ENCODE data around the gene IFT20.
"Not testable (repeated sequence)": the region's sequence is repeated elsewhere in the genome, so short reads cannot be mapped to it uniquely, and the experiment has no call there.

Gene IFT20

GRCh38 chr17:28364665-28365363, 29.5 kb upstream of the IFT20 start, which contains the start of gene SEBOX:
SEBOX (minus strand) TSS chr17:28365199; CDS start chr17:28365151, 48 bp downstream.
- no peak for DNase-seq (ENCODE audit: low read depth, low spot score)

DNA sequence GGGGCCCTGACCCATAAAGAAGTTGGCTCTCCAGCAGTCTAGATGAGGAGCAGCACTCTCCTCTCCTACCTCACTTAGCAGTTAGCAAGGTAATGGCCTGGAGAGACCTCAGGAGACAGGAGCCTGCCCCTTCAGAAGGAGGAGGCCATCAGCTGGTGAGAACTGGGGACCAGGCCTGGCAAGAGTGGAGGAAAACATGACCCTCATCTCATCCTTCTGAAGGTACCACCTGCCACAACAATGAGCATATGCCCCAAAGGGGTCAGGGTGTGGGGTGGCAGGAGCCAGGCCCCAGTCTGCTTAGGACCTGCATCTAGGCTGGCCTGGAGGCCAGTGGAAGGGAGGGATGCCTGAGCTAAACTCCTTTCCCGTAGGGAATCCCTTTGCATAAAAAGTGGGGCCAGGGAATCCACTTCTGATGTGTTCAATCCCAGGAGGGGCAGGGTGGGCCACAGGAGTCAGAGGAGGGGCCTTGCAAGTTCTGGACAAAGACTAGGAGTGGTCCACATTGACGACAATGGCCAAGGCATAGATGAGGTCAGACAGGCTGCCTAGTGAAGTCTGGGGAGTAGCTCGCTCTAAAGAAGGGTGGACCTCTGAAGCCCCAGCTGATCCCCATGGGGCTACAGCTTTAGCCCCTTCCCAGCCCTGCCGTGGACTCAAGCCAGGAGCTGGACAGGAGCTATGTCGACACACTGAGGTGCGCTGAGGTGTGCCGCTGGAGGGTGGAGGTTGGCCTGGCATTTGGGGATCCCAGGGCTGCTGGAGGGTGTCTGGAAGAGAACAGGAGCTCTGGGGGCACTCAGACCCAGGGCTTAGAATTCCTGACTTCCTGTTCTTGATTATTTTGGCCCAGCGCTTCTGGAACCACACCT, 28.7 kb upstream of the IFT20 start:
- no peak for DNase-seq (ENCODE audit: low read depth, low spot score)

DNA sequence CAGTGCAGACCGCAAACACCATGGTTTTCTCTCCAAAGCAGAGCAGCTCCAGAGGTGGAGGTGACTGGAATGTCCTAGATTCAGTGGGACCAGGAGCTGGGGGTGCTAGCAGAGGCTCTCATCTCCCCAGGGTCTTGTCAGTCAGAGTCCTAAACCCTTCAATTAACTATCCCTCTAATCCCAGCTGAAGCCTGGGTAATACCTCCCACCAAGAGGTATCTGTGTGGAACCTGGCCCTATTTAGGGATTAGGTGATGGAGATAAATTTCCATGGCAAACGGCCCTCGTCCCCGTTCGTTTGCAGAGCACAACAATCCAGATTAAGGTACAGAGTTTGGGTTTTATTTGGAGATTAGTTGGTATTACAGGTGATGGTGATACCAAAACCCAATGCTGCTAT, 27.9 kb upstream of the IFT20 start:
- DNase-seq (ENCODE audit: low read depth, low spot score): no peak

DNA sequence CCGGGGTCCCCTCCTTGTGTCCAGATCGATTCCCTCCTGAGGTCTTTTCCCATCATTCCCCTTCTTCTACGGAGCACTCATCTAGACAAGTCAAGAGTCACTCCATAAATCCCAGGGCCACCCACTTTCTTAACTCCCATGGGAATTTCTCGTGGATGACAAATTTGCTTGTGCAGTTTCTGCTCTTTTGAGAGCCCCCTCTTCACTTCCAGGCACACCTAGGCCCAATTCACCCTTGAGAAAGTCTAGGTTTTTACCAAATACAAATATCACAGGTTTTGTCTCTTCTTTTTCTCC, 22.6 kb upstream of the IFT20 start:
- no peak for DNase-seq (ENCODE audit: low read depth, low spot score)

DNA sequence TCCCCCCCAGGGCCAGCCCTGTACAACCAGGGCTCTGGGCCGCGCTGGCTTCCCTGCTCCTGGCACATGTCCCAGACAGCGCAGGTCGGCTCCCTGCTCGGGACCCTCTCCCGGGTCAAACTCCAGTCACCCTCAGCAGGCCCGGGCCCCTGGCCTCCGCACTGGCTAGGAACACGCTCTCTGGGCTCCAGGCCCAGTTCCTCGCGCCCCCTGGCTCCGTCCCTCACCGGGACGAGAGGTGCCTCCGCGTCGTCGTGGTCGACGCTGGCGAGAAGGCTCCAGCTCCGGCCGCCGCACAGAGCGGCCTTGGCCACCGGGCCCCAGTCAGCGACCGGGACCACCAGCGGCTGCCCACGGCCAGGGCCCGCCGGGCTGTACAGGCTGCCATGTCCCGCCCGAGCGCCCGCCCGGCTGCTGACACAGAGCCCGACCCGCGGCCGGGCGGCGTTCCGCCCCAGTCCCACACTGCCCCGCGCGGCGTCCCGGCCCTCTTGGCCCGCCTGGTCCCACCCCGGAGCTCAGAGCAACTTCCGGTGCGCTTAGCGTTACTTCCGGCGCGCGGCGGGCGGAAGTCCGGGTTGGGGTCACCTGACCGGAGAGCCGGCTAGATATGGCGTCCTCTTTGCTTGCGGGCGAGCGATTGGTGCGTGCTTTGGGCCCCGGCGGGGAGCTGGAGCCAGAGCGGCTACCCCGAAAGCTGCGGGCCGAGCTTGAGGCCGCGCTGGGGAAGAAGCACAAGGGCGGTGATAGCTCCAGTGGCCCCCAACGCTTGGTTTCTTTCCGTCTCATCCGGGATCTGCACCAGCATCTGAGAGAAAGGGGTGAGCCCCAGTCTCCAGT, 22.0 kb upstream of the IFT20 start, which contains the start of gene POLDIP2:
Gene POLDIP2 (minus strand): TSS at position 467 of the 840 bp plus-strand sequence. CDS start 79 bp downstream, at position 388.
- DNase-seq (ENCODE audit: low read depth, low spot score): peak; percentile 77

- DNase-seq (ENCODE audit: low read depth, low spot score): no peak
Observed at GRCh38 chr17:28350271-28350670, 15.0 kb upstream of the IFT20 start.

- no peak for DNase-seq (ENCODE audit: low read depth, low spot score)
Observed at GRCh38 chr17:28348979-28349378, 13.7 kb upstream of the IFT20 start.

DNA sequence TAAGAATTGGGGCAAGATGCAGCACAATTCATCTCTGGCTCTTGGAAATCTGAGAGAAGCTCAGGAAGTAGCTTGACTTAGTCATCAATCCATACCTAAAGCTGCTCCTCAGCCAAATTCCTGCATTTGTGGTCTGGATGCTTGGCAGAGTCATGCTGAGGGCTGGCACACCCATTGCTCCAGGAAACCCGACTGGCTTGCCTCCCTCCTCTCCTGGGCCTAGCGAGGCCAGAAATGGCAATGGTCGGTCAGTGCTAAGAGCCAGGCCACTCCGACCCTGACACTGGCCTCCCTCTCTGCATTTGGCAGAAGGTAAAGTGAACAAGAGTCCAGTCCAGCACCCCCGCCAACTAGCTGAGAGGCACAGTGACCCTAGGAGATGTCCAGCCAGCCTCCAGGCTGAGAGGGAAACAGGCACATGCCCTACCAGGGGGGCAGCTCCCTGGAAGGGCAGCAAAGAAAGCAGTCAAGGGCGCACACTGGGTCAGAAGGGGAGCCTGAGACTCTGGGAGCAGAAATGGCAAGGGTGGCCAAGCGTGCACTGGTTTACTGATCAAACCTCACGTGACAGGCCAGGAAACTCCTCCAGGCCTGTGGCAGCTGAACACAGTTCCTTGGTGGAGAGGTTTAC, 12.1 kb upstream of the IFT20 start:
- no peak for DNase-seq (ENCODE audit: low read depth, low spot score)

GRCh38 chr17:28346746-28347246, 11.5 kb upstream of the IFT20 start:
- DNase-seq (ENCODE audit: low read depth, low spot score): no peak

DNA sequence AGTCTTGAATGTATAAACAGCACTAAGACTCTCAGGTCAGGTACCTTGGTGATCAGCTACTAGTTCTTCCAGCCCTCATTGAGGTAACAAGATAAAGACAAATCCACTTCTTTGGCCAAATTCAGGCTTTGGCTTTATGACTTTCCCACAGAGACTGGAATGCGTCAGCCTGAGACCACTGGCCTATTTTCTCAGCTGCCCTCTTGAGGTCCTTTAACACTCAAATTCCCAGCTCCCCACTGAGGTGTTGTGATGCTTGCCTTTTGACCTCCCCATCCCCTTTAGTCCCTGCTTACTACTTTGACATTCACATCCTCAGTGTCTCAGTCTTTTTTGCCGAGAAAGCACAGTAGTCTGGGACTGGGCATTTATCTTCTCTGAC, 10.9 kb upstream of the IFT20 start:
- DNase-seq (ENCODE audit: low read depth, low spot score): no peak

GRCh38 chr17:28345419-28346198, 10.3 kb upstream of the IFT20 start:
- no peak for DNase-seq (ENCODE audit: low read depth, low spot score)

DNA sequence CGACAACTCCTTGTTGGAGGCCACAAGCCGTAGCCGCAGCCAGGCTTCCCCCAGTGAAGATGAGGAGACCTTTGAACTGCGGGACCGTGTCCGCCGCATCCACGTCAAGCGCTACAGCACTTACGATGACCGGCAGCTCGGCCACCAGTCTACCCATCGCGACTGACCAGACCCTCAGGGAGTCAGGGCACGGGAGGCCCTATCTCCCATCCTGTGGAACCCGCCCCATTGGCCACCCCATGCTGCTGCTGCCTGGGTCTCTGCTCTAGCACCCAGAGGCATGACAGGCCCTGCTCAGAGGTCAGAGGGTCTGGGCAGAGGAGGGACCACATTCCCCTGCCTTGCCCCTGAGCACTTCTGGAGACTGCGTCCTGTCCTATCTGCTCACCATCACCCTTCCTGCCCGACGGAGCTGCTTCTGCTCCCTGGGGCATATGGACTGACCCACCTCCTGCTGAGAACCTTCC, 9.2 kb upstream of the IFT20 start:
- no peak for DNase-seq (ENCODE audit: low read depth, low spot score)

DNA sequence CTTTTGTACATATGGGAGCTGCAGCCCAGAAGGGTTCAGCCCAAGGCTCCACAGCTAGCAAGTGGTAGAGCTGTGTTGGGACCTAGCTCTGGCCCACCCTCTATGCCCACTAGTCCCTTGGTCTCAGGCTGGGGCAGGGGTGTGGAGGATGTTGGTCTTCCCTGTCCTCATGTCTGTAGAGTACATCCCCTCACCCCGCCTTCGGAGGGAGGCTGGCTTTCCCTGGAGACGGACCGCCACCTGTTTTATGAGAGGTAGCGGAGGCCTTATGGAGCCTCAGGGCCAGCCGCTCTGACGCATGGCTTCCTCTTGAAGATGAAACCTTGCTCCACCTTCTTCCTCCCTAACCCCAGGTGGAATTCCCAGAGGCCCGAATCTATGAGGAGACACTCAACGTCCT, 8.7 kb upstream of the IFT20 start:
- DNase-seq (ENCODE audit: low read depth, low spot score): no peak

GRCh38 chr17:28343491-28343932, 8.2 kb upstream of the IFT20 start:
- no peak for DNase-seq (ENCODE audit: low read depth, low spot score)

- no peak for DNase-seq (ENCODE audit: low read depth, low spot score)
Observed at GRCh38 chr17:28342313-28342712, 7.0 kb upstream of the IFT20 start.

DNA sequence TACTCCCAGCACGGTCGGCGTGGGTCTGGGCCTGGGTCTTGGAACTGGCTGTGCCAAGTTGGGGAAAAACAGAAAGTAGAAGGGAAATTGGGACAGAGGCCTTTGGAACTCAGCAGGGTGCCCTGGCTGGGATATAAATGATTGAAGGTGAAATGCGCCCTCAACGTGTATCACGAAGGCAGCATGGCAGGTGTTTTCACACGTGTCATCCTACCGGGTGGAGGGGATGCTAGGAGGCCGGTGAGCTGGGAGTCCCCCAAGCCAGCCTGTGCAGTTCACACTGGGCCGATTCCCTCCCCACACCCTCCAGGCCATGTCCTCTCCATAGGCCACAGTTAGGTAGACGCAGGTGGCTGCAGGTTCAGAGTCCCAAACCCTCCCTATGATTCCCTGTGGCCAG, 6.2 kb upstream of the IFT20 start:
- no peak for DNase-seq (ENCODE audit: low read depth, low spot score)

- no peak for DNase-seq (ENCODE audit: low read depth, low spot score)
Observed at GRCh38 chr17:28340374-28340773, 5.1 kb upstream of the IFT20 start.

DNA sequence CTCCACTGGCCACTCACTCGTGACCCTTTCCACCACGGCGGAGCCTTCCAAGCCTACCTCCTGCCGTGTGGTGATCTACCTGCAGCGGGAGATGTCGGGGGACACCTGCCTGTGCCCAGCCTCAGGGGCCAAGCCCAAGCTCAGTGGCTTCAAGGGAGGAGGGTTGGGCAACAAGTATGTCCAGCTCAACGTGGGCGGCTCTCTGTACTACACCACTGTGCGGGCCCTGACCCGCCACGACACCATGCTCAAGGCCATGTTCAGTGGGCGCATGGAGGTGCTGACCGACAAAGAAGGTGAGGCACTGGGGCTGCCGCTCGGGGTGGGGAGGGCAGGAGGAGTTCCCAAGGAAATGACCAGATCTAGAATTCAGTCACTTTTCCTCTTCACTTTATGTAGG, 4.2 kb upstream of the IFT20 start:
- DNase-seq (ENCODE audit: low read depth, low spot score): no peak

- DNase-seq (ENCODE audit: low read depth, low spot score): not testable (repeated sequence)
Observed at GRCh38 chr17:28338769-28339212, 3.5 kb upstream of the IFT20 start.

GRCh38 chr17:28338056-28338768, 2.9 kb upstream of the IFT20 start:
- DNase-seq (ENCODE audit: low read depth, low spot score): no peak

All from brain pericyte (primary cell).